HG02571 (cell line): ENCODE data around the gene RAB41.
"Not testable (repeated sequence)": the region's sequence is repeated elsewhere in the genome, so short reads cannot be mapped to it uniquely, and the experiment has no call there.

ENCODE experiments used
- ATAC-seq: cut with Tn5 transposase; IDR thresholded peaks from one replicate; pipeline ENCODE4 v1.9.1; 2021; ENCODE audit warnings: mild to moderate bottlenecking, moderate library complexity; ENCODE audit not compliant: unreplicated experiment

The RAB41 gene

DNA sequence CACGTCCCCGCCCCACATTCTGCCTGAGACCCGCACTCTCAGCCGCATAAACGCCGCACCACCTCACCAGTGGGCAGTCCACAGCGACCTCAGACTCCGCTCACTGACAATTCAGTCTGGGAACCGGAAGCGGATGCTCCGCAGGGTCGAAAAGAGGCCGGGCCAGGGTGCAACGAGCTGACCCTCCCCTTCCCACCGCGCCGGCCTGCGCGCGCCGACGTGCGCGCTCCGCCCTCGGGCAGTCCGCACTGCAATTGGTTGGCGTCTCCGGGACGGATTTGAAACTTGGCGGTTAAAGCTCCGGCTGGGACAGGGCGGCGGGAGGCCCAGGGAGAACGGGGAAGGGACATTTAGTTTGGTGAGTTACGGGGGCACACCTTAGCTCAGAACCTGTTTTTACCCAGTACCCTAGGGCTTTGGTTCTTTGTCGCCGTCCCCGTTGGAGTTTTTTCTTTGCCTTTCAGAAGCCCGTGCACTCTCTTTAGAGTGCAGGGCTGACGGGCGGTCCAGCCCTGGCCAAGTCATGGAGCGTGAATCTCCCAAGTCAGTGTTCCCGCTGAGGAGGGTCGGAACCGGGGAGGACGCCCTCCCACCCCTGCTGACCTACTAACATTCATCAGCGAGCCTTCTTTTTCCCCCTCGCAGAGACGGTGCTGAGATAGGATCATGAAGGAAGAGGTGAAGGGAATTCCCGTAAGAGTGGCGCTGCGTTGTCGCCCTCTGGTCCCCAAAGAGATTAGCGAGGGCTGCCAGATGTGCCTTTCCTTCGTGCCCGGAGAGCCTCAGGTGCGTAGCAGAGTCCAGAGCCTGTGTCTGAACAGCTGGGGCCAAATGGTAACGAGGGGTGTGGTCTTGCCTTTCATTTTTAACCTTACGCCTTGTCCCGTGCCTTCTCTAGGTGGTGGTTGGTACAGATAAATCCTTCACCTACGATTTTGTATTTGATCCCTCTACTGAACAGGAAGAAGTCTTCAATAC is 8.1 kb downstream of the RAB41 start, which contains the start of the genes KIF4A and PDZD11:
TSS of gene KIF4A (plus strand) at position 312 of the 978 bp plus-strand sequence. CDS start at position 667, 355 bp downstream.
TSS of gene PDZD11 (minus strand) at position 135 of the 978 bp plus-strand sequence. CDS start 586 bp downstream, outside the sequence.
- ATAC-seq, result peak; percentile 95

DNA sequence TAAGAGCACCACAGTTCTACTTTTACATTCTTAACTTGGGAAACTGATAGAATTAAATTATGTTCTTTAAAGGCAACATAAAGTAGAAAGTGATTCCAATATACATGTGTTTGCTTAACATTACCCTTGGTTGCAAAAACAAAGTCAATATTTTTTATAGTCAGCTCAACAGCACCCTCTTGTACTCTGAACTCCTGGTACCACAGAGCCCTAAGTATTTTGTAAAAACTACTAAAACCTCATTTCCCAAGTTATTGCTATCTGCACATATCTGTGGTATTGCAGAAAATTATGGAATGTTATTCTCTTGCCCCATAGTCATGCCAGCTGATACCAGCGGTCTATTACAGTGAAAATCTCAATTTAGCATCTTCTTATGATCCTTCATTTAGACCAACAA is 10.8 kb downstream of the RAB41 start:
- ATAC-seq, result no peak

DNA sequence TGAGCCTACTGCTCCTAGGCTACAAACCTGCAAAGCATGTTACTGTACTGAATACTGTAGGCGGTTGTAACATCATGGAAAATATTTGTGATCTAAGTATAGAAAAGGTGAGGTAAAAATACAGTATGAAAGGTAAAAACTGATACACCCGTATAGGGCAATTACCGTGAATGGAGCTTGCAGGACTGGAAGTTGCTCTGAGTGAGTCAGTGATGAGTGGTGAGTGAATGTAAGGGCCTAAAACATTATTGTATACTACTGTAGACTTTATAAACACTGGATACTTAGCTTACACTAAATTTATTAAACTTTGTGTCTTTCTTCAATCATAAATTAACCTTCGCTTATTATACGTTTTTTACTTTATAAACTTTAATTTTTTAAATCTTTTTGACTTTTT is 11.6 kb downstream of the RAB41 start:
- no peak for ATAC-seq

DNA sequence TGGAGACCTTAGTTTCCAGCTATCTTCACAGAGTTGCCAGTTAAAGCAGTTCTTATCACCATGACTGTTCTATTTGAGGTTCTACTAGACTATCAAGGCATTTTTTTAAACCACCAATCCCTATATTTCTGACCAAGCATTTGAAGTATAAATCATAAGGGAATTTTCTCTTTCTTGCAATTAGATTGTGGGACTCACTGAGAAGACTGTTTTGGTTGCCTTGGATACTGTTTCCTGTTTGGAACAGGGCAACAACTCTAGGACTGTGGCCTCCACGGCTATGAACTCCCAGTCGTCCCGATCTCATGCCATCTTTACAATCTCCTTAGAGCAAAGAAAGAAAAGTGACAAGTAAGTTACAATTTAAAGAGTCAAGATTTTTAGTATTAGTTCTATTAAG is 19.7 kb downstream of the RAB41 start:
- ATAC-seq, result no peak

DNA sequence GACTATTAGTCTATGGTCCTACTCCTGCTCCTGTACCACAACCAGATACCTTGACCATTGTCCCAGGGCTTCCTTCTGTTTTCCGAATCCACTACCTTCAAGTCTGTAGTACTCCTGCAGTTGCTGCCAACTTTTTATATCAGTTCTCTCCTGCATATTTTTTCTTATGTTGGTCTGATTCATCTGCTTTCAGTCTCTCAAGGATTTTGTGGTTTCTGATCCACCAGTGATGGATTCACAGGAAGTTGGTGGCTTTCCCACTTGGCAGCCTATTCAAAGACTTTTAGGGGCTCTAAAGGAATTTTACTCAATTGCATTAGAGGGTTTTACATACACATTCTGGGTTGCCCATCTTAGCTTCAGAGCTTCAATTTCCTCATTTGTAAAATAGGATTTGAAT is 31.5 kb downstream of the RAB41 start:
- ATAC-seq, result no peak

DNA sequence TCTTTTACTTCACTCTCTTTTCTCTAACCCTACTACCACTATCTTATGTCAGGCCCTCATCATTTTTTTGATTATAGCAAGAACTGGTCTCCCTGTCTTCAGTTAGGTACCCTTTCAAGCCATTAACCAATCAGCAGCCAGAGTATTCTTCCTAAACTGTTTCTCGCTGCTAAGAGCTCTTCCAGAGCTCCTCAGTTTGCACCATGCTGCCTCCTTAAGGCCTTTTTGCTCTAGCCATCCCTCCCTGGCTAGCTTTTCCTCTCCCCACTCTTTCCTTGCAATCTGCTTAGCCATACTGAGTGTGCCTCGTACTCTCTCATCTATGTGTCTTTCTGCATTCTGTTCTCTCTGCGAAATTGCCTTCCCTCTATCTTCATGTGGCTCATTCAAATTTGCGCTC is 40.8 kb downstream of the RAB41 start:
- no peak for ATAC-seq

DNA sequence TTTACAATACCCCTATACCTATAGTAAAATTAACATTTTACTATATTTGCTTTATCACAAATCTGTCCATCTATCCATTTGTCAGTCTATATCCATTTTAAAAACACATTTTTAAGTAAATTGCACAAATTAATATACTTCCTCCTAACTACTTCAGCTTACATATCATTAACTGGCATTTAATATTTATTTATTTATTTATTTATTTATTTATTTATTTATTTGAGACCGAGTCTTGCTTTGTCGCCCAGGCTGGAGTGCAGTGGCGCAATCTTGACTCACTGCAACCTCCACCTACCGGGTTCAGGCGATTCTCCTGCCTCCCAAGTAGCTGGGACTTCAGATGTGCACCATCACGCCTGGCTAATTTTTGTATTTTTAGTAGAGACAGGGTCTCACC is 41.7 kb downstream of the RAB41 start:
- ATAC-seq, result not testable (repeated sequence)

DNA sequence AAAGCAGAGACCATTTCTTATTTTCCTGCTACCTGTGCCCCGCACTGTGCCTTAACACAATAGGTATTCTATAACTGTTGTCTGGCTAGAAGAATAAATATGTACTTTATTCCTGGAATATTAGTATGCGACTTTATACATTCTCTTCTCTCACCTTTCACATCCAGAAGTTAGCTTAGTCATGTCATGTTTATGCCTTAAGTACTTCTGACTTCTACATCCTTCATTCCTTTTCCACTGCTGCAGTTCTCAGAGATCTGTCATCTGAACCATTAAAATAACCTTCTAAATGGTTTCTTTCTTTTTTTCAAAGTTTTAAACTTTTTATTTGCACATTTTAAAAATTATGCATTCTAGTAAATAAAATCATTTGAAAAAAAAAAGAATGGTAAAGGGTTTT is 42.4 kb downstream of the RAB41 start:
- no peak for ATAC-seq

DNA sequence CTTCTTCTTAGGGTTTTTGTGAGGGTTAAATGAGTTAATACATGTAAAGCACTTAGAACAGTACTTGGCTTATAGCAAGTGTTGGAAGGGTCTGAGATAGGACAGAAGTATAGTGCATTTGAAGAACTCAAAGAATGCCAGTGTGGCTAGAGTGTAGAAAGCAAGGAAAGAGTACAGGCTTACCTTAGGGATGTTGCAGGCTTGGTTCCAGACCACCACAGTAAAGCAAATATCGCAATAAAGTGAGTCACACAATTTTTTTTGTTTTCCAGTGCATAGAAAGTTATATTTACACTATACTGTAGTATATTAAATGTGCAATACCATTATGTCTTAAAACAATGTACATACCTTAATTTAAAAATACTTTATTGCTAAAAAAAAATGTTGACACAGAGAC is 49.2 kb downstream of the RAB41 start:
- ATAC-seq, result no peak

DNA sequence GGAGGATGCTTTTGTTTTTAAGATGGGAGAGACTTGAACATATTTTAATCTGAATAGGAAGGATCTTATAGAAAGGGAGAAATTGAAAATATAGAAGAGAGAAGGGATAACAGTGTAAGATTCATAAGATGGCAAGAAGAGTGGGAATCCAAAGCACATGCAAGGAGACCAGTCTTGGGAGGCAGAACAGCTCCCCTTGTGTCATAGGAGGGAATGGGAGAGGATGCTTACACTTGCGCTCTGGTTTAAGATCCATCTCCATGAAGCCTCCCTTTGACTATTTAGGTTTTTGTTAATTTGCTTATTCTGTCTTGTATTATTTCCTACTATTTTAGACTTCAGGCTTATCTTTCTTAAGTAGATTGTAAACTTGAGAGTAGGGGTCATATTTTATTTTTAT is 50.6 kb downstream of the RAB41 start:
- ATAC-seq, result no peak
